Measurements from ENCODE around the gene AK3.

- TF ChIP-seq ZNF449 (CRISPR knock-in tag; IDR thresholded peaks at IDR 0.05) (no peak), POLR2AphosphoS5 (IDR thresholded peaks at IDR 0.05; ENCODE audit: control insufficient read depth, insufficient read depth, low read depth, low read length) (no peak), EP300 (IDR thresholded peaks at IDR 0.05; ENCODE audit: low read length) (no peak)
These were observed 1.2 kb downstream of the AK3 start for GRCh38 chr9:4739587-4740387.

All from K562 (cell line).